Measurements from ENCODE around the gene ZGPAT. TPM values are rescaled to one million over a fixed set of nuclear protein-coding genes. Genes with fewer than 3 reads are reported as not detected.

The ZGPAT gene
- total and polyA plus RNA-seq, 2 of the 13 experiments (the other 11 are each of a cell fraction or from before 2014, with no cell fraction given), result 23.0 to 41.9 TPM

DNA sequence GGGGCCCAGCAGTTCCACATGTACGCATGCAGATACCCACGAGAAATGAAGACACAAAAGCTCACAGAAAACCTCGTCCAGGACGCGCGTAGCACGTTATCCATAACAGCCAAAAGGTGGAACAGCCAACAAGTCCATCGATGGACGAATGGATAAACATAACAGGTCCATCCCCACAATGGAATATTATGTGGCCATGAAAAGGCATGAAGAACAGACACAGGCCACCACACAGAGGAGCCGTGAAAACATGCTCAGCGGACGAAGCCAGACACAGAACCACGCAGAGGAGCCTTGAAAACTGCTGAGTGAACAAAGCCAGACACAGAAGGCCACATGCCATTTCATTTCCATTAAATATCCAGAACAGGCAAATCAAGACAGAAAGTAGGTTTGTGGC, 69.8 kb downstream of the ZGPAT start:
- Histone ChIP-seq H3K27me3 (ENCODE audit: control insufficient read depth in 1 of 2, insufficient read depth in 2 of 2, low read length in 2 of 2) (no peaks in the 10 kb centered on the region), H3K79me2 (ENCODE audit: insufficient read depth, low read length) (no peaks in the 10 kb centered on the region), H2AFZ (ENCODE audit: low read length) (no peak overlapping the region), H3K4me2 (ENCODE audit: low read depth, low read length) (no peak overlapping the region), H3K9ac (ENCODE audit: insufficient read depth, low read depth, low read length) (no peak overlapping the region), H3K4me1 (ENCODE audit: insufficient read depth, low read length) (peaks cover 25% of the 10 kb centered on the region), H3K36me3 (replicated peaks in 1 of 2; ENCODE audit: control insufficient read depth in 1 of 2, insufficient read depth in 2 of 2, low read length in 2 of 2) (no peaks in the 10 kb centered on the region), H3K27ac (ENCODE audit: extremely low read length, insufficient read depth, low read length) (no peak overlapping the region), H3K4me3 (replicated peaks in 1 of 3; ENCODE audit: insufficient read depth in 1 of 3, low read depth in 2 of 3, low read length in 3 of 3) (no peak overlapping the region), H3K9me3 (ENCODE audit: low read length) (no peaks in the 10 kb centered on the region), H4K20me1 (ENCODE audit: insufficient read depth, low read length) (no peaks in the 10 kb centered on the region)
- BruUV-seq (replicated peaks), result no TSS peak
- no peak for DNase-seq (ENCODE audit: low spot score)
- FAIRE-seq, result no peak
- intact Hi-C loops (cut with micrococcal nuclease; ENCODE audit: unreplicated experiment) (no loop called here), in situ Hi-C loops (cut with HindIII; ENCODE audit: extremely low pct_ligation_motif_present, low pct_unique_long_range_greater_than_20kb) (no loop called here)
- TF ChIP-seq ZSCAN21 (CRISPR knock-in tag; IDR thresholded peaks at IDR 0.05; ENCODE audit: borderline replicate concordance) (no peak), HOXD1 (CRISPR knock-in tag; IDR thresholded peaks at IDR 0.05) (0 out of 2 replicates have a peak, but pooled peaks have one; percentile 27), ZMYM3 (CRISPR knock-in tag; IDR thresholded peaks at IDR 0.05) (peak; percentile 57; the same call in 1 of the 2 replicates), MAFK (conservative IDR thresholded peaks at IDR 0.05 in 1 of 2, IDR thresholded peaks at IDR 0.05 in 1 of 2; ENCODE audit: low read length in 2 of 2) (peak; percentile 46 to 61; a peak in 3 of 4 replicates), ZFP36L1 (CRISPR knock-in tag; IDR thresholded peaks at IDR 0.05) (no peak)
- ChIA-PET CTCF (ENCODE audit: low intra/inter-chr PET ratio, low total read pairs) (no interaction called here), POLR2A (no interaction called here)
- WGBS (ENCODE audit: low lambda C conversion rate), result 91% methylated on average over 13 of the region's 13 CpGs
- ATAC-seq, result no peak

DNA sequence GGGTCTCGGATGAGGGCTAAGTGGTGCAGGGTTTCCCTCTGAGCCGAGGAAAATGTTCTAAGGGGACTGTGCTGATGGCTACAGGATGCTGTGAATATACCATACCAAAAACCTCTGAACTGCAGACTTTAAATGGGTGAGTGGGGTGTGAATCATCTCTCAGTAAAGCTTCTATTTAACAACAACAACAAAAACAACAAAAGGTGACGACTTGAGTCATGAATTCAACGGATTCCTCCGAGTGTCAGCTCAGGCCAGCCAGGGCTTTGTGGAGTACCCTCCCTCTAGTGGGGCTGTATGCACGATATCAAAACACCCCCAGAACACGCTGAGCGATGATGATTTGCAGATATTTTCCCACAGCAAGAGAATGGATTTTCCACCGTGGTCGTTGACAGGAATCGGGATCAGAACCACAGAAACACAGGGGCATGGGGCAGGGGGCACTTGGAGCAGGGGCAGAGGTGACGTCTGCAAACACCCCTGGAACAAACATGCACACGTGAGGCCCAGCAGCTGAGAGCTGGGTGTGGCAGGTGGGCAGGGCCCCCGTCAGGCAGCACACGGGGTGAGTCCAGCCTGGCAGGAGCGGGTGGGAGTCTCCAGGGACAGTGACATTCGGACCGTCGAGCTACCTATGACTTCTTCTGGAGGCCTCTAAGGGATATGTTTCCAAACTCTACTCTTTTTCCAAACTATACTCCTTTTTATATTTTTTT, 70.4 kb downstream of the ZGPAT start:
- in situ Hi-C loops (cut with HindIII; ENCODE audit: extremely low pct_ligation_motif_present, low pct_unique_long_range_greater_than_20kb), result no loop called here
- Histone ChIP-seq H3K9ac (ENCODE audit: insufficient read depth, low read depth, low read length) (no peak overlapping the region), H3K79me2 (ENCODE audit: insufficient read depth, low read length) (no peaks in the 10 kb centered on the region), H3K27me3 (ENCODE audit: control insufficient read depth in 1 of 2, insufficient read depth in 2 of 2, low read length in 2 of 2) (no peaks in the 10 kb centered on the region), H3K4me1 (ENCODE audit: insufficient read depth, low read length) (peaks cover 19% of the 10 kb centered on the region), H3K36me3 (replicated peaks in 1 of 2; ENCODE audit: control insufficient read depth in 1 of 2, insufficient read depth in 2 of 2, low read length in 2 of 2) (no peaks in the 10 kb centered on the region), H4K20me1 (ENCODE audit: insufficient read depth, low read length) (no peaks in the 10 kb centered on the region), H3K4me2 (ENCODE audit: low read depth, low read length) (no peak overlapping the region), H3K4me3 (replicated peaks in 1 of 3; ENCODE audit: insufficient read depth in 1 of 3, low read depth in 2 of 3, low read length in 3 of 3) (no peak overlapping the region), H3K27ac (ENCODE audit: extremely low read length, insufficient read depth, low read length) (no peak overlapping the region), H2AFZ (ENCODE audit: low read length) (no peak overlapping the region), H3K9me3 (ENCODE audit: low read length) (no peaks in the 10 kb centered on the region)
- ATAC-seq (no peak), DNase-seq (ENCODE audit: low spot score) (no peak), FAIRE-seq (no peak)
- BruUV-seq (replicated peaks), result no TSS peak
- POLR2A ChIA-PET, result interaction anchor here (0.7 to 2.0 kb wide), 2 partner anchors 11 to 70 kb away, joined by 3 to 8 read pairs; partner anchors contain the start of genes ARFRP1 and ZGPAT
- CTCF ChIA-PET (ENCODE audit: low intra/inter-chr PET ratio, low total read pairs), result no interaction called here
- intact Hi-C loops (cut with micrococcal nuclease; ENCODE audit: unreplicated experiment), result no loop called here
- WGBS (ENCODE audit: low lambda C conversion rate), result 51% methylated on average over 19 of the region's 19 CpGs
- TF ChIP-seq TARDBP (CRISPR knock-in tag; IDR thresholded peaks at IDR 0.05), result no peak
- TF ChIP-seq, protein P1, sequence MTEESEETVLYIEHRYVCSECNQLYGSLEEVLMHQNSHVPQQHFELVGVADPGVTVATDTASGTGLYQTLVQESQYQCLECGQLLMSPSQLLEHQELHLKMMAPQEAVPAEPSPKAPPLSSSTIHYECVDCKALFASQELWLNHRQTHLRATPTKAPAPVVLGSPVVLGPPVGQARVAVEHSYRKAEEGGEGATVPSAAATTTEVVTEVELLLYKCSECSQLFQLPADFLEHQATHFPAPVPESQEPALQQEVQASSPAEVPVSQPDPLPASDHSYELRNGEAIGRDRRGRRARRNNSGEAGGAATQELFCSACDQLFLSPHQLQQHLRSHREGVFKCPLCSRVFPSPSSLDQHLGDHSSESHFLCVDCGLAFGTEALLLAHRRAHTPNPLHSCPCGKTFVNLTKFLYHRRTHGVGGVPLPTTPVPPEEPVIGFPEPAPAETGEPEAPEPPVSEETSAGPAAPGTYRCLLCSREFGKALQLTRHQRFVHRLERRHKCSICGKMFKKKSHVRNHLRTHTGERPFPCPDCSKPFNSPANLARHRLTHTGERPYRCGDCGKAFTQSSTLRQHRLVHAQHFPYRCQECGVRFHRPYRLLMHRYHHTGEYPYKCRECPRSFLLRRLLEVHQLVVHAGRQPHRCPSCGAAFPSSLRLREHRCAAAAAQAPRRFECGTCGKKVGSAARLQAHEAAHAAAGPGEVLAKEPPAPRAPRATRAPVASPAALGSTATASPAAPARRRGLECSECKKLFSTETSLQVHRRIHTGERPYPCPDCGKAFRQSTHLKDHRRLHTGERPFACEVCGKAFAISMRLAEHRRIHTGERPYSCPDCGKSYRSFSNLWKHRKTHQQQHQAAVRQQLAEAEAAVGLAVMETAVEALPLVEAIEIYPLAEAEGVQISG (CRISPR knock-in tag; IDR thresholded peaks at IDR 0.05), result 0 out of 2 replicates have a peak, but pooled peaks have one; percentile 3
- TF ChIP-seq SAP130 (CRISPR knock-in tag; IDR thresholded peaks at IDR 0.05; ENCODE audit: low read depth), result peak; percentile 22; the same call in 1 of the 2 replicates
- TF ChIP-seq, protein P2, sequence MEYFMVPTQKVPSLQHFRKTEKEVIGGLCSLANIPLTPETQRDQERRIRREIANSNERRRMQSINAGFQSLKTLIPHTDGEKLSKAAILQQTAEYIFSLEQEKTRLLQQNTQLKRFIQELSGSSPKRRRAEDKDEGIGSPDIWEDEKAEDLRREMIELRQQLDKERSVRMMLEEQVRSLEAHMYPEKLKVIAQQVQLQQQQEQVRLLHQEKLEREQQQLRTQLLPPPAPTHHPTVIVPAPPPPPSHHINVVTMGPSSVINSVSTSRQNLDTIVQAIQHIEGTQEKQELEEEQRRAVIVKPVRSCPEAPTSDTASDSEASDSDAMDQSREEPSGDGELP (IDR thresholded peaks at IDR 0.05; ENCODE audit: borderline replicate concordance, low read depth), result peak; percentile 52; the same call in 1 of the 2 replicates
- TF ChIP-seq, protein P3, sequence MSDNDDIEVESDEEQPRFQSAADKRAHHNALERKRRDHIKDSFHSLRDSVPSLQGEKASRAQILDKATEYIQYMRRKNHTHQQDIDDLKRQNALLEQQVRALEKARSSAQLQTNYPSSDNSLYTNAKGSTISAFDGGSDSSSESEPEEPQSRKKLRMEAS (IDR thresholded peaks at IDR 0.05), result peak; percentile 16; the same call in 1 of the 2 replicates
- TF ChIP-seq ZNF607 (CRISPR knock-in tag; IDR thresholded peaks at IDR 0.05; ENCODE audit: borderline replicate concordance), result 0 out of 2 replicates have a peak, but pooled peaks have one; percentile 27
